ENCODE measurements around the gene PDHA1. TPM values are rescaled to one million over a fixed set of nuclear protein-coding genes. Genes with fewer than 3 reads are reported as not detected.

PDHA1 gene
- total and polyA plus RNA-seq, 2 experiments from 2014 or later: 144 to 396 TPM

DNA sequence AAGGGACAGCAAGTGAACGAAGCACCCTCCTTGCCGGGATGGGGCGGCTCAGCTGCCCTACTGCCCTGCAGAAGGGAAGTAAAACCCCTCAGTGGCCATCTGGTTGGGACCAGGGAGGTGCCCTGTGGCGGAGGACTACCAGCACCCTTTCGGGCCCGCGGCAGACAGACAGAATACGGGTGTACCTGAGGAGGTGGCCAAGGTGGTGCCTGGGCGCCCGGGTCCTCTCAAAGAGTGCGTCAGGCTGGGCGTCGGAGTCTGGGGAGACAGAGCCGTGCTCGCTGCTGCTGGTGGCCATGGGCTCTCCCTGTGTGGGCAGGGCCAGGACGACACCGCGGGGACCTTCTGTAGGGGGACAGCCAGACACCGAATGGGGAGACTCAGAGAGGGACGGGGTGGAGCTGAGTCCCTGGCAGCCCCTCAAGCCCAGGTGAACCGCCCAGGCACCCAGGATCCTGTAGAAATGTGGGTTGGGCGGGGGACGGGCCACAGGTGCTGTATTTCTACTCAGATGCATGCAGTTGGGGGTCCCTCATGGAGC, 29.7 kb downstream of the PDHA1 start:
- Histone ChIP-seq H2AFZ (no peak overlapping the region), H3K4me2 (peak overlapping the region; percentile 86), H3K27me3 (no peaks in the 10 kb centered on the region), H3K9me2 (replicated peaks; ENCODE audit: insufficient read depth) (no peaks in the 10 kb centered on the region), H3K36me3 (replicated peaks; ENCODE audit: insufficient read depth, low read depth) (no peaks in the 10 kb centered on the region), H3K9me3 (ENCODE audit: low read depth) (no peaks in the 10 kb centered on the region), H3K27ac (no peak overlapping the region), H3K79me2 (no peaks in the 10 kb centered on the region), H4K20me1 (ENCODE audit: insufficient read depth, poor library complexity, severe bottlenecking) (no peaks in the 10 kb centered on the region), H3K4me3 (no peak overlapping the region), H3K4me1 (ENCODE audit: insufficient read depth) (no peaks in the 10 kb centered on the region)
- WGBS (ENCODE audit: low lambda C conversion rate, missing lambda C conversion rate): 54% methylated on average over 19 of the region's 23 CpGs
- TF ChIP-seq EZH2 (IDR thresholded peaks at IDR 0.05; ENCODE audit: borderline replicate concordance): no peak
- TF ChIP-seq, protein P1, sequence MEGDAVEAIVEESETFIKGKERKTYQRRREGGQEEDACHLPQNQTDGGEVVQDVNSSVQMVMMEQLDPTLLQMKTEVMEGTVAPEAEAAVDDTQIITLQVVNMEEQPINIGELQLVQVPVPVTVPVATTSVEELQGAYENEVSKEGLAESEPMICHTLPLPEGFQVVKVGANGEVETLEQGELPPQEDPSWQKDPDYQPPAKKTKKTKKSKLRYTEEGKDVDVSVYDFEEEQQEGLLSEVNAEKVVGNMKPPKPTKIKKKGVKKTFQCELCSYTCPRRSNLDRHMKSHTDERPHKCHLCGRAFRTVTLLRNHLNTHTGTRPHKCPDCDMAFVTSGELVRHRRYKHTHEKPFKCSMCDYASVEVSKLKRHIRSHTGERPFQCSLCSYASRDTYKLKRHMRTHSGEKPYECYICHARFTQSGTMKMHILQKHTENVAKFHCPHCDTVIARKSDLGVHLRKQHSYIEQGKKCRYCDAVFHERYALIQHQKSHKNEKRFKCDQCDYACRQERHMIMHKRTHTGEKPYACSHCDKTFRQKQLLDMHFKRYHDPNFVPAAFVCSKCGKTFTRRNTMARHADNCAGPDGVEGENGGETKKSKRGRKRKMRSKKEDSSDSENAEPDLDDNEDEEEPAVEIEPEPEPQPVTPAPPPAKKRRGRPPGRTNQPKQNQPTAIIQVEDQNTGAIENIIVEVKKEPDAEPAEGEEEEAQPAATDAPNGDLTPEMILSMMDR (IDR thresholded peaks at IDR 0.05; ENCODE audit: poor library complexity): no peak
- TF ChIP-seq EZH2phosphoT487 (IDR thresholded peaks at IDR 0.05; ENCODE audit: low read depth, severe bottlenecking, unreplicated experiment): no peak
- DNase-seq (ENCODE audit: low spot score): no peak

DNA sequence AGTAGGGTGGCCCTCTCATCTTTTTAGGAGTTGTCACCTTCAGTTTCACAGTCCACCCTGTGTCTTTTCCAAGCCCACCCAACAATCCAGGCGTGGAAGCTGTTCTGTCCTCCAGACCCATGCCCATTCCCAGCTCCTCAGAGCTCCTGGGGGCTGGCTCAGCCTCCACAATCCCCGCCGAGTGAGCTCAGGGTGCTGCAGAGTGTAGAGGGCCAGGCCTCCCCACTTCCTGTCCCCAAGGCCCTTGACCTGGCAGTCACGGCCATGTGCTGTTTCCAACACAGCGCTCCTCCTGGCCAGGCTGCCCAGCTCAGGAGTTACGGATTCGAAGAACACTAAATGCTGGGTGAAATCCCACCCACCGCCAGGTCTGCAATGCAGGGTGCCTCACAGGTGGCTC, 31.8 kb downstream of the PDHA1 start:
- TF ChIP-seq EZH2 (IDR thresholded peaks at IDR 0.05; ENCODE audit: borderline replicate concordance): no peak
- TF ChIP-seq EZH2phosphoT487 (IDR thresholded peaks at IDR 0.05; ENCODE audit: low read depth, severe bottlenecking, unreplicated experiment): no peak
- TF ChIP-seq, protein P1 (IDR thresholded peaks at IDR 0.05; ENCODE audit: poor library complexity): no peak
- Histone ChIP-seq H3K4me1 (ENCODE audit: insufficient read depth) (no peaks in the 10 kb centered on the region), H3K27ac (no peak overlapping the region), H4K20me1 (ENCODE audit: insufficient read depth, poor library complexity, severe bottlenecking) (no peaks in the 10 kb centered on the region), H3K27me3 (no peaks in the 10 kb centered on the region), H3K79me2 (no peaks in the 10 kb centered on the region), H3K36me3 (replicated peaks; ENCODE audit: insufficient read depth, low read depth) (no peaks in the 10 kb centered on the region), H3K4me3 (no peak overlapping the region), H3K9me2 (replicated peaks; ENCODE audit: insufficient read depth) (no peaks in the 10 kb centered on the region), H2AFZ (no peak overlapping the region), H3K9me3 (ENCODE audit: low read depth) (no peaks in the 10 kb centered on the region), H3K4me2 (no peak overlapping the region)
- no peak for DNase-seq (ENCODE audit: low spot score)
- WGBS (ENCODE audit: low lambda C conversion rate, missing lambda C conversion rate): 85% methylated on average over 8 of the region's 8 CpGs

DNA sequence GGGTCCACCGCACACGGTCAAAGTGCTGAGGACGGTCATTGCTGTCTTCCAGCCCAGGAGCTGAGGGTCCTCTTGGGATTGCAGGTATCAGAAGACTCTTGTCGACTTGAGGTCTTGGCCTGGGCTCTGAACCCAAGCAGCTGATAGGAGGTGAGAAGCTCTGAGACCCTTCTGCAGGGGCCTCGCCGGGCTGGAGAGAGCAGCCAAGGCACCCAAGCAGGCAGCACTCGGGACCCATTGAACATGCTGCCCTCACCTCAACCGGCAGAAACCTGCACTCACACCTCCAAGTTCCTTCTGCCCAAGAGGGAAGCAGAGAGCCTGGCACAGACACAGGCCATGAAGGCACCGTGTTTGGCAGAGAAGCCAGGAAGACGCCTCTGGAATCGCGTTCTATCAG, 34.1 kb downstream of the PDHA1 start:
- no peaks in the 10 kb centered on the region for H3K9me2 ChIP-seq (replicated peaks; ENCODE audit: insufficient read depth)
- H3K9me3 ChIP-seq (ENCODE audit: low read depth): no peaks in the 10 kb centered on the region
- H3K4me3 ChIP-seq: no peak overlapping the region
- TF ChIP-seq EZH2phosphoT487 (IDR thresholded peaks at IDR 0.05; ENCODE audit: low read depth, severe bottlenecking, unreplicated experiment): no peak
- TF ChIP-seq, protein P1 (IDR thresholded peaks at IDR 0.05; ENCODE audit: poor library complexity): no peak
- H3K4me1 ChIP-seq (ENCODE audit: insufficient read depth): no peaks in the 10 kb centered on the region
- no peak for DNase-seq (ENCODE audit: low spot score)
- no peak overlapping the region for H3K27ac ChIP-seq
- no peaks in the 10 kb centered on the region for H4K20me1 ChIP-seq (ENCODE audit: insufficient read depth, poor library complexity, severe bottlenecking)
- WGBS (ENCODE audit: low lambda C conversion rate, missing lambda C conversion rate): 92% methylated on average over 12 of the region's 12 CpGs
- H3K27me3 ChIP-seq: no peaks in the 10 kb centered on the region
- no peak overlapping the region for H2AFZ ChIP-seq
- no peaks in the 10 kb centered on the region for H3K36me3 ChIP-seq (replicated peaks; ENCODE audit: insufficient read depth, low read depth)
- H3K4me2 ChIP-seq: no peak overlapping the region
- H3K79me2 ChIP-seq: no peaks in the 10 kb centered on the region

DNA sequence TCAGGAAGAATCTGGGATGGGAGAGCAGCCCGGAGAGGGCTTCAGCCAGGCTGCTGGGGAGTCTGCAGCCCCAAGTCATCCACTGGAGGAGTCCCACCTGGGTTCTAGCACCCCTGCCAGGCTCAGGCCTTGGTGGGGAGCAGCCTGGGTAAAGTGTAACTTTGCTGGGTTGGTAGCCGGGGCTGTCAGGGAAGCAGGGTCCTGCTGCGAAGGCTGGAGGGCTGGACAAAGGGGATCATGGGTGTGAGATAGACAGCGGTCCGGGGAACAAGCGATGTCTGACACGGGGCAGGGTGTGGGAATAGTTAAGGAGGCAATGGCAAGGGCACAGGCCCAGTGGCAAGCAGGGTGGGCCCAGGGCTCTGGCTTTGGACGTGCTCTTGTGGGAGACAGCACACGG, 37.6 kb downstream of the PDHA1 start:
- 94% methylated on average over 8 of the region's 9 CpGs for WGBS (ENCODE audit: low lambda C conversion rate, missing lambda C conversion rate)

More for the DNA sequence above, 37.6 kb downstream of the PDHA1 start:
- Histone ChIP-seq H3K9me3 (ENCODE audit: low read depth) (no peaks in the 10 kb centered on the region), H3K79me2 (no peaks in the 10 kb centered on the region), H4K20me1 (ENCODE audit: insufficient read depth, poor library complexity, severe bottlenecking) (no peaks in the 10 kb centered on the region), H3K27ac (no peak overlapping the region), H3K4me1 (ENCODE audit: insufficient read depth) (no peaks in the 10 kb centered on the region), H3K27me3 (no peaks in the 10 kb centered on the region), H3K4me2 (no peak overlapping the region), H3K4me3 (no peak overlapping the region), H2AFZ (no peak overlapping the region), H3K36me3 (replicated peaks; ENCODE audit: insufficient read depth, low read depth) (no peaks in the 10 kb centered on the region), H3K9me2 (replicated peaks; ENCODE audit: insufficient read depth) (no peaks in the 10 kb centered on the region)
- no peak for TF ChIP-seq EZH2phosphoT487 (IDR thresholded peaks at IDR 0.05; ENCODE audit: low read depth, severe bottlenecking, unreplicated experiment)
- TF ChIP-seq, protein P1 (IDR thresholded peaks at IDR 0.05; ENCODE audit: poor library complexity): no peak
- TF ChIP-seq EZH2 (IDR thresholded peaks at IDR 0.05; ENCODE audit: borderline replicate concordance): no peak
- no peak for DNase-seq (ENCODE audit: low spot score)

All from hepatocyte (in vitro differentiated cells).